Dermis microvascular lymphatic vessel endothelial cell (primary cell): ENCODE results near the gene HPS1. TPM values are rescaled to one million over a fixed set of nuclear protein-coding genes. Genes with fewer than 3 reads are reported as not detected.

ENCODE experiments used
- DNase-seq, 2 donors: peaks; one replicate each; pipeline versions ENCODE4 v3.0.0 to v3.0.0-alpha.2; 2010; ENCODE audit warnings: low read depth in 2 of 2
- total RNA-seq: library from RNA; depleted of rRNA; stranded (reverse); fragments of >200 nt; gene quantifications from 2 replicates; pipeline ENCODE4 v1.2.1, GENCODE V29; 2014

HPS1 gene
- total RNA-seq, 1 donor from 2014 or later, result 22.3 TPM

DNA sequence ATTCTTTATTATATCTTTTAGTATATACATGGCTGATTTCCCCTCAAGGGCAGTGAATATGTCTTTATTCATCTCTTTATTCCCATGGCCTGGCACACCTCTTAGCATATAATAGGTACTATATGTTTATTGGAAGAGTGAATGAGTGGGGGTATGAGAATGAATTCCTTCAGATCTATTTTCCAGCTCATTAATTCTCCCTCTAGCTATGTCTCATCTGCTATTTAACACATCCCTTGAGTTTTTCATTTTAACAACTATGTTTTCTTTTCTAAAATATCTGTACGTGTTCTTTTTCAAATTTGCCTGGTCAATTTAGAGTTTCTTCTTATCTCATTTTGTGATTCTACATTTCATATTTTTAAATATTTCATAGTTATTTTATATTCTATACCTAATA, 14.4 kb downstream of the HPS1 start:
- no peak for DNase-seq

DNA sequence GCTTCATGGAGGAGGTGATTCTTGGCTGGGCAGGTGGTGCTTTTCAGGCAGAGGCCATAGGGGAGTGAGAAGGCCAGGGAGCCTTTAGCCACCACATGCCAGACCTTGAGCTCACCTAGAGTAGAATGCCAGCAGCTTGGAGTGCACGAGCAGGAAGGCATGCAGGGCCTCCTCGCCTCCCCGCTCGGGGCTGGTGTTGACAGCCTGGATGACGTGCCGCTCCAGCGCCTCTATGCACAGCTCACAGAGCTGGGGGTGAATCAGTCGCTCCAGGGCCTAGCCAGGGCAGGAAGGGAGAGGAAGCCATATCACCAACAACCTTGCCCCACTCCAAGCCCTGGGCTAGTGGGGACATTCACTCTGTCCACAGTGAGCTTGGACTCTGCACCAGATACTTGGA, 15.7 kb downstream of the HPS1 start:
- DNase-seq, result no peak

DNA sequence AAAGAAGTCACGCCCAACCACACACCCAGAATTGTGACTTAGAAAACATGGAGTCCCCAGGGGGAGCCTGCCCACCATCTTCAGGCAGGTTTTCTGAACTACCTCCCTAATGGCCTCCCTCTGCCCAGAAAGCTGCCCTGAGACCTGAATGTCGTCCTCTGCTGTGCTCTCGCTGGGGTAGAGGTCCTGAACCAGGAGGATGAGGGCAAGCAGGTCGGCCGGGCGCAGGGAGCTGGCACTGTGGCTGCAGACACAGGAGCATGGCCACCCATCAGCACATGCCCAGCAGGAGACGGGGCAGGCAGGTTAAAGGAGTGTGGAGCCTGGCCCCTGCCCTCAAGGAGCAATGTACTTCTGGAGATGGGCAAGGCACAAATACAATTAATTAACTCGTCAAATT, 16.3 kb downstream of the HPS1 start:
- DNase-seq, result no peak

DNA sequence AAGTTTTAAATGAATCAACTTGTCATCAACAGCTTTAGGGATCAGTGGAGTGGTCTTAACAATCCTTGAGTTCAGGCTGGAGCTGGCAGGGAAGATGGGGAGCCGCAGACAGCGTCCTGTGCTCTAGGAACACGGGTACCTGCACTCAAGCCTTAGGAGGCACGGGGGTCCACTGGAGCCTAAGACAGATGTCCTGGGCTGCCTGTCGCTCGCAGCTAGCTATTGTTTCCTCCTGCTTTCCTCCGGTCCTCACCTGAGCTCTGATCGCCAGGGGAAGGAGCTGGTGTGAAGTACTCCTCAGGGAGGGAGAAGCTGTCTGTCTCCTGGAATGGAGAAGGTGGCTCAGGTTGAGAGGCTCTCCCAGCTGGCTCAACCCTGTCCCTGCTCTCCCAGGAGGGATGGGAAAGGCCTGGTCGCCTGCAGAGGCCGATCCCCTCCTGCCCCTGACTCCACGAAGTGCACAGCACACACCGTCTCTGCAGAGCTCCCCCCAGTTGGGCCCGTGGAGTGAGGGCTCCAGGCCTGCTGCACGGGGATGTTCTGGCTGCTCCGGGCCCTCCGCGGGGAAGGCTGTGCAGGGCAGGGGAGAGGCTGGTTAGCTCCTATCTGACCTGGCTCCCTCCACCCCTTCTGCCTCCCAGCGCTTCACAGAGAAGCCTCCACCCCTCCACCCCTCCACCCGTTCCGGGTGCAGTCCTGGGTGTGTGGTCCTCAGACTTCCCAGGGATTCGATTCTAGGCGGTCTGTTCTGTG, 17.2 kb downstream of the HPS1 start:
- DNase-seq, result no peak

DNA sequence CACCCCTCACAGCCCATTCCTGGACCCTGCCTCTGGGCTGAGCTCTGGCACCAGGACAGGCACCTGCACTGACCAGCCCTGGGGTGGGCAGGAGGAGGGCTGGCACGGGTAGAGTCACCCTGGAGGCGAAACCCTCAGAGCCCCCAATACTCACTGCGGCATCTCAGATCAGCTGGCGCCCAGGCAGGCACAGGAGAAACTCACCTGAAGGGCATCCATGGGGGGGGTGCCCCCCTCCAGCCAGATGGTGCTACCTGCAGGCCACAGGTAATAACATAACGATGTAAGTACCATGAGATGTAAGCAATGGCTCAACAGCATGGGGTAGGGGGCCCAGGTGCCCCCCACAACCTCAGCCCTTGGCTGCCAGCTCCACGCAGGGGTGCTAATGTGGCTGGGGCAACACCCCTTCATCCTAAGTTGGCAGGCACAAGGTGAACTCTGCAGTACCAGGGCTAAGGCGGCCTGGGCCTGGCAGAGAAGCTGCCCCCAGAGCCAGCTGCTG, 19.7 kb downstream of the HPS1 start:
- DNase-seq, result no peak

DNA sequence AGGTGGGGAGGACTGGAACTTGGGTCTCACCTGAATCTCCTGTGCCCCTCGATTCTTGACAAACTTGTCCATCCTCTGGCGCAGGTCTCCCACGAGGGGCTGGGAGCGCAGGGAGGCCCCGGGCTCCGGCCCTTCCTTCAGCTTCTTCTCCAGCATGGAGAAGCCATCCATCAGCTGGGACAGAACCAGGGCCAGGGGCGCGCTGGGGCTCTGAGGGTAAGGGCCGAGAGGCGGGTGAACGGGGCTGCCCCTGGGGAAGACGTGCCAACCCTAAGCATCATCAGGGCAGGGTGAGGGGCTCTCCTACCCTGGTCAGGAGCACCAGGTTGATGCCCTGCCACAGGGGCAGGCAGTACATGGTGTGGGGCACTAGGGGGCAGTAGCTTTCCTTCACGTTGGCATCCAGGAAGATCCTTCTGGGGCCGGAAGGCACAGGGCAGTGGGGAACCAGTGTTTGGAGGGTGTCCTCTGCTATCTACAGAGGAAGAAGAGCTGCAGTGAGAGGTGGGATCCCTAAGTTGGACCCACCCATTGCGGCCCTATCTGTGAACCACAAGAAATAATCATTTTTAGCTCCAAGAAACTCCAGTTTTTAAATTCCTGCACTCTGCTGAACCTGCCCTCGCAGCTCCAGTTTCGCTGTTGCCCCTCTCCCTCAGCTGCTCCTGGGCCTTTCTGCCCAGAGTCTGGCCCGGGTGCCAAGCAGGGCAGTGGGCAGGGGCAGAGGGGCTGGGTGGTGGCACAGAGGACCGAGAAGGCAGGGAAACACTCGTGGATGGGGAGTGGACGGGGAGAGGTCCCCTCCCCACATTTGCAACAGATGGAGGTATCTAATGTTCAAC, 21.0 kb downstream of the HPS1 start:
- peak in 1 of 2 donors; percentile 54 for DNase-seq

DNA sequence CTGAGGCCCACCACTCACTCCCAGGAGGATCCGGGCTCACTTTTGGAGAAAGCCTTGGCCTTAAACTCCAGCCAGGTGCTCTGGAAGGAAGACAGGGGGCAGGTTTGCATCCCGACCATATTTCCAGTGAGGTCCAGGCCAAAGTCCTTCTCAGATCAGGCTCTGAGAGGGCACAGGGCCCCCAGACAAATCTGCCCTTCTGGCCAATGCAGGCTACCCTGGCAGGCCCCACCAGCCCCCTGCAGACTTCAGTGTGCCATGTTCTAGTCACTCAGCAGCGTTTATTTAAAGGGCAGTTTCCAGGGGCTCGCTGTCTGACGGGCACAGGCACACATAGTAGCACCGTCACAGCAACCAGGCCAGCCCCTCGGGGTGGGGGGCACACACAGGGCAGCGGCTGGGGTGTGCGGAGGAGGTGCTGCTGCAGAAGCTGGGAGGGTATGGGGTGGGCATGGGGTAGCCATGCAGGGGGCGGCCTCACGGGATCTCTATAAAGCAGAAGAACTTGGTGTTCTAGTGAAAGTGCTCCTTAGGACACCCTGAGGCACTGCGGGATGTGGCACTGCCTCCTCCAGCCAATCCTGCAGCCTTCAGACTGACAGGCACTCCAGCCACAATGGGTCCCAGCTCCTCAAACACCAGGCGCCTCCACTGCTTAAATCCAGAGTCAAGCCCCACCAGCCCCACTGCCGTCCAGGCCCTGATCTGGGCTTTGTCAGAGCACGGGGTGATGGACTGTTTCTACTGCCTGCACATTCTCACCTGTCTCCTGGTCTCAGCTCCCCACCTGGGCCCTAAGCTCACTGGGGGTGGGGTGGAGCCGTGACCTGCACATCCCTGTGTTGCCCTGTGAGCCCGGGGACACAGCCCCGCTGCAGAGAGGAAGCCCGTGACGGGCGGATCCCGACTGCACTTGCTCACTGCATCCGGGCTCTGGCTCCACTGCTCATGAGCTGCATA, 22.2 kb downstream of the HPS1 start:
- no peak for DNase-seq

DNA sequence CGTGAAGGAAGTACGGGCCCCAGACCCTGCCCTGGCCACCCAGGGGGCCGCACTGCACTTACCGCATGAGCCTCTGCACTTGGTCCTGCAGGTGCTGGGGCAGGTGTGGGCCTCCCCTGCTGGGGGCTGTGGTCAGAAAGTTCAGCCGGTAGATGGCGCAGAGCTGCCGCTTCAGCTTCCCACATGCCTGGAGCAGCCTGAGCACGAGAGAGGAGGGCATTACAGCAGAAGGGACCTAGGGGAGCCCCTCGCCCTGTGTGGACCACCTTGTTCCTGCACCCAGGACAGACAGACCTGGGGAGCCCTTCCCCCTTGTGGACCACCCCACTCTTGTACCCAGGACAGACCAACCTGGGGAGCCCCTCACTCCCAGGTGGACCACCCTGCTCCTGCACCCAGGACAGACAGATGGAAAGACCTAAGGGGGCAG, 23.0 kb downstream of the HPS1 start:
- DNase-seq, result no peak

DNA sequence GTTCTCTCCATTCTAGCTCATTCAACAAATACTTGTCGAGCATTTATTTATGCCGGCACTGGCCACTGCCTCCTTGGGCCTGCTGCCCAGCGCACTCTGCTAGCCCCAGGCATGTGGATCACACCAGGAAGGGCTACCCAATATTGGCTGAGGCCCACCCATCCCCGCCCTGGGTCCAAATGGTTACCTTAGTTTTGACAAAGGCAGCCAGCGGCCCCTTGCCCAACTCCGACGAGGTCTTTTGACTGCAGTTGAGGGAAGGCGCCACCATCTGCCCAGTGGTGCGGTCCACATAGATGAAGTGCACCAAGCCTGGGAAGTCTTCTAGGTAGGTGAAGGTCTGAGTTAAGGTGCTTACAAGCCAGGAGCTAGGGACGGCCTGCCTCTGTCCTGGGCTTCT, 24.6 kb downstream of the HPS1 start:
- no peak for DNase-seq

DNA sequence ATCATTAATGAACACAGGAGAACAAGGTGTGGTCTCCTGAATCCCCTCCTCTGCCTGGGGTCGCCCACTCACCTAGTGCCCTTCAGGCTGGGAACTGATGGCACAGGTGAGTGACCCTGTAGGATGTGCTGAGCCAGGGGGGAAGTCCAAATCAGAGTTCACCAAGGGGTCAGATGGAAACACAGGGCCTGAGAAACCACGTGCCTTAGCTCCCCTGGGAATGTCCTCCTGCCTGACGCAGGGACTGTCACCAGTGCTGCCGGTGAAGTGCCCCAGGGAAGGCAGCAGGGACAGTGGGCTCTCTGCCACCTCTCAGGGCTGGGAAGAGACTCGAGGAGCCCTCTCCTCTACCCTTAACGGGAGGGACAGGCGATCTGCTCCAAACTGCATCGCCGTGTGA, 25.9 kb downstream of the HPS1 start:
- DNase-seq, result no peak

DNA sequence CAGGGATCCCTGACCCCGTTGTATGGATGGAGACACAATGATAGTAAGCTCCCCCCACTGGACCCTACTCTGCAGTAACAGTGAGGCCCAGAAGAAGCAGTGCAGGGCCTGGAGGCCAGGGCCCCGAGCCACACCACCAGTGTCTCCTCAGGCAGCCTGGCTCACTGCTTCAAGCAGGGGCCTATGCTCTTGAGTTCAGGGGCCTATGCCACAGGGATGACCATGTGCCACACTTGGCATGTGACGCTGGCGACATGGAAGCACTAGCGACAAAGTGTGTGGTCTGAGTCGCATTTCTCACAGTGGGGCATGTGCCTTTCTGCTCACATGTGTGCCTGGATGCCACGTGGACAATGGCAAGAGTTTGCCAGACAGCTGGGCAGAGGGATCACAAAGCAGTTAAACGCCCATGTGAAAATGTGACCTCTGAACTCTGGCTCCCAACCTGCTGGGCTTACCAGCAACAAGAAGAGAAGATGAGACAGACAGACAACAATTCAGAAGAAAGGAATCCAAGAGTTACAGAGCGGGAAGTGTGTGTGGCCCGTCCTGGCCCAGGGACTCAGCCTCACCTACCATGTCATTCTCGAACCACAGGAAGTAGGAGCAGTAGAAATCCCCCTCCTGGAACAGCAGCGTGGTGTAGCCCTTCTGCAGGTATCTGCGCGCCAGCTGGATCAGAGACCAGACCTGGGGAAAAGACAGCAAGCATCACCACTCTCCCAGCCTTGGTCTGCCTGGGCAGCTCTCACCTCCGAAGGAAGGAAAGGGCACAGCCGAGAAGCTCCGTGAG, 27.1 kb downstream of the HPS1 start:
- DNase-seq, result no peak

DNA sequence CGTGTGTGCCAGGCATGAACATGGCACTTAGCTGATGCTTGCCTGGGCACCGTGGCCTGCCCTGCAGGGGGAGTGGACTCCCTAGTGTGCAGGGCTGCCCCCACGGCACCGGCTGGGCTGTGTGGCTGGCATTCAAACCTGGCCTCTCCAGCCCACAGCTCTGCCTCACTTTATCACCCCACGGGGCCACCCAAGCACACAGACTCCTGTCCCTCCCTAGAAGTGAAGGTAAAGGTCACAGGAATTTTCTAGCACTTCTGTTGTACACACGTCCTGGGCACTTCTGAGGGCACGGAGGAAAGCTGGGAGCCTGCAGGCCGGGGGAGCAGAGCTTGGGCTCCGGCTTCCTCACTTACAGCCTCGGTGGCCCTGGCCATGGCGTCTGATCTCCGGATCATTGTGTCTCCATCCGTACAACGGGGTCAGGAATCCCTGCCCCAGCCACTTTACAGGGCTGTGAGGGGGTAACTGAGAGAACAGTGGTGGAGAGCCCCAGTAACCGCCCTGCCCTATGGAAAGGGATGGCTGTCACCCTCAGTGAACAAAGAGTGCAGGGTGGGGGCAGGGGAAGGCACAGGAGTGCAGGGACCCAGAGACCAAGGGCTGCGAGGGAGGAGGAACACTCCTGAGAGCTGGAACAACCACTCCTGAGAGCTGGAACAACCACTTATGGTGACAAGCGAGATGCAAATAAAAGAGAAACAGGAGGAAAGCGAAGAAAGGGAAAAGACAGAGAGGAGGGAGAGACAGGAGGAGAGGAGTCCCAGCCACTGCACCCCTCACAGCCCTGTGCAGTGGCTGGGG, 27.9 kb downstream of the HPS1 start:
- DNase-seq, result no peak

DNA sequence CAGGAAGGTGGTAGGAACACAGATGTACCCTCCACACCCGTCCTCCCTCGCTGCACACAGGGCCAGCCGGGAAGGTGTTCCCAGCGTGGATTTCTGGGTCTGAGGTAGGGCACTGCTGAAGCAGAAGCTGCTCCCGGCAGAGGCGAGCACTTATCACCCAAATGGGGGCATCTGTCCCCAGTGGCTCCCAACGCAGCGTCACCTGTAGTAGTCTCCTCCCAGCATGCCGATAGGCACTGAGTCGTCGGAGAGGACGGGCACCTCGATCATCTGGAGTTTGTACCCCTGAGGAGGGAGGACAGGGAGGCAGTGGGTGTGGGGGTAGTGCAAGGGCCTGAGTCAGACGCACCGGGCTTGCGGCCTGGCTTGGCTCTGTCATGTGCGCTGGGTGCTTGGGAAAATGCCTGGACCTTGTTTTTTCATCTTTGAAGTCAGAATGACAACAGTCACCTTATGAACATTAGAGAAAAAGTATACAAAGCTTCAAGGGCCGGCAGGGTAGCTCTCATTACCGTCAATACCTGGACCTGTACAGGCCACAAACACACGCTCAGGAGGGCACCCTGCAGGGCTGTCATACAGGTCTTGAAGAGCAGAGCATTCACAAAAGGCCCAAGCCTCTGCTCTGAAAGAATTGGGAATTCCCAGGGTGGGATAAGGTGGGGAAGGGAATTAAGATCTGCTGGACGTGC, 28.6 kb downstream of the HPS1 start:
- no peak for DNase-seq

DNA sequence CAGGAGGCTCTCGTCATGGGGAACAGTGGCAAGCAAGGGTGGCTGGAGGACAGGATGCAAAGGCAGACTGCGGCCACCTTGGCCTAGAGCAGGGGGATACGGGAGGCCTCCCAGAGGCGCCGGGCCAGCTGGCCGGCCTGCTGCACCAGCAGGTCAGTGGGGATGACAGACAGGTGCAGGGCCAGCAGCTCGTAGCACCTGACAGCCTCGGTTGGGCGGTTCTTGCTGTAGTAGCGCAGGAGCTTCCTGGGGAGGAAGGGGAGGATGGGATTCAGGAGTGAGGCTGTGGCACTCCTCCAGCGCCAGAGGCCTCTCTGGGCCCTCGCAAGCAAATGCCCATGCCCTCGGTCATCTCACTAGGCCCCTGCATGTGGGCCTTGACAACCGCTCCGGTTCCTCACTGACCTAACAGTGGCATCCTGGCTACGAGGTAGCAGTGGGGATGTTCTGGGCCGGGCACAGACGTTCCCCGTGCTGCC, 29.2 kb downstream of the HPS1 start:
- DNase-seq, result no peak

DNA sequence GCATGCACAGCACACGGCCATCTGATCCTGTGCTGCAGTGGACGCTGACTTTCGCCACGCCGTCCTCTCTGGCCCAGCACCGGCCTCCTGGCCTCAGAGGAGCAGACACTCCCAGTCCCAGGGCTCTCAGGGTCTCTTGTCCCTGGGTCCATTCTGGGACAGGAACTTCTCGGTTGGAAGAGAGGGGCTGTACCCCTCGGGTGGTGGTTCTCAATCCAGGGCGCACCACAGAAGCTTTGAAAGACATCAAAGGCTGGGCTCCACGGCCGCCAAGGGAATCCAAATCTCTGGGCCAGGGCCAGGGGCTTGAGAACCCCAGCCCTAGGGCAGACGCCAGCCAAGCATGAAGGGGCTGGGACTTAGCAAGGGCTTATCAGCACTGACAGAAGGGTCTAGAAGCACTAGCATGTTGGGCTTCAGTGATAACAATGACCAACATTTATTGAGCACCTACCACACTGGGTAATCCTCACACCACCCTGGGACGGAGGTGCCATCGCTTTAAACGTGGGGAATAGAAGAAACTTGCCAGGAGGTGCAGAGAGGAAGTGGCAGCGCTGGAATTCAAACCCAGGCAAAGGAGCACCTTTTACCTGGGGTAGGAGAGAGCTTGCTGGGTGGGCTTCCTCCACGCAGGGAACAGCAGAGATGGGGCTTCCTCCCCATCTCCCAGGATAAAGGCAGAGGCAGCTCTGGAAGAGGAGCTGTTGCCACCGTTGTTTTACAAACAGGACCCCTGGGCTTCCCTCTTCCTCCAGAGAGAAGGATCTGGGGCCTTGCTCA, 29.9 kb downstream of the HPS1 start:
- DNase-seq, result no peak

DNA sequence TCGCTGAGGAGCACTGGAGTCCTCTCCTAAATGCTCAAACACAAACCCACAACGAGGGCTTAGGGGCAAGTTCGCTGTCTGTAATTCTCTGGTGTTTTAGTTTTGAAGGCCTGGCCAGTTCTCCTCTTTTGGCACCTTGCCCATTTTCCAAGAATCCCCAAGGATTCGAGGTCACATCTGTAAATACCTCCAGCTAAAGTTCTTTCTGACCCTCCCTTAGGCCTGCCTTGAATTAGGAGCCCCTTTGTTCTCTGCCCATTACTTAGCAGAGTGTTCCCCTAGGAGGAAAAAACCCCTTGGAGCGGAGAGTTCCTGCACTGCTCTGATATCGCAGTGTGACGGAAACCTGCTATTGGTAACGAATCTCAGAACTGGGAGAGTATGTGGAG, 31.0 kb downstream of the HPS1 start:
- DNase-seq, result no peak

DNA sequence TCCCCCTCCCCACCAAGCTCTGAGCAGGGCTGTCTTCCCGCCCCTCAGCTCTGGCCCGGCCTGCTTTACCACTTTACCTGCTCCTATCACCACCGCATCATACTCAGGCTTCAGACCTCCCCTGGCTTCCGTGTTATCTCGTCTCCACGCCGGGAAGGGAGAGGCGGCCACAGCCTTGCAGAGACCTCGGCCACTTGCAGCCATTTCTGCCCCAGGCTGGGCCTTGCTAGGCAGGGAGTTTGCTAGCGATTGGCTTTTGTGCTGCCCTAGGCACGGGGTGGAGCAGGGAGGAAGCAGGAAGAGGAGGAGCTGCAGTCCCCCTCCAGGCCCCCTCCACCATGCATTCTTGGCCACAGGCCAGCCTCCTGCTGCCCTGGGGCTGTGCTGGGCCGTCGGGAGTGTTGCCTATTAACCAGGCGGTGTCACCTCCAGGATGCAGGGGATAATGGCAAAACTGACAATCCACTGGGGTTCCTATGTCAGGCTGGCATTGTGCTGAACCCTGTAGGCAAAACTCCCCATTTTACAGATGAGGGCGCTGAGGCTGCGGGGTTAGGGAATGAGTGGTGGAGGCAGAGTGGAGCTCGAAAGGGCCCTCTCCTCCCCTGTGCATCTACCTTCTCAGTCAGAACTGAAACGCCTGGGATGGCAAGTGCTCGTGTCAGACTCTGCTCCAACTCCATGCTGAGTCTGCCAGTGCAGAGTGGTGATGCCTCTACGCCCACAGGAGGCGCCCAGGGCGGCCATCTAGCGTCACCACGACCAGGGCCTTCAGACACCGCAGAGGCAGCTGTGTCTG, 31.6 kb downstream of the HPS1 start, which contains the start of gene PYROXD2:
PYROXD2 (minus strand) TSS at position 251 of the 799 bp plus-strand sequence; CDS start at position 204, 47 bp downstream.
- peak; percentile 87 to 92 for DNase-seq
